HL-60/S4 treated with retinoic acid at 250 ng/mL for 4 days and 3 days (cell line): ENCODE results near the gene NUDT6.
"Not testable (repeated sequence)": the region's sequence is repeated elsewhere in the genome, so short reads cannot be mapped to it uniquely, and the experiment has no call there.

Experiments
- in situ Hi-C: fragments of 300-500 bp; cut with MboI; formaldehyde crosslinking; loops from 2 replicates; pipeline ENCODE4 v1.7.0; 2022; ENCODE audit warnings: low sequenced_read_pairs

NUDT6 gene

GRCh38 chr4:122921971-122922876 is at the start of gene NUDT6:
NUDT6 (minus strand) TSS chr4:122922597; CDS start chr4:122922572, 25 bp downstream.
- in situ Hi-C loops, result loop anchor here (10.0 to 25.0 kb wide), 2 partner anchors 167 to 310 kb away; partner anchors contain the start of gene IL21

- in situ Hi-C loops, result no loop called here
Measured at GRCh38 chr4:122968227-122968812, 45.9 kb upstream of the NUDT6 start.

GRCh38 chr4:122967231-122967630 is 44.8 kb upstream of the NUDT6 start:
- in situ Hi-C loops, result no loop called here

- in situ Hi-C loops, result no loop called here
Measured at GRCh38 chr4:122966201-122966600, 43.8 kb upstream of the NUDT6 start.

- in situ Hi-C loops, result no loop called here
Measured at GRCh38 chr4:122963216-122963615, 40.8 kb upstream of the NUDT6 start.

GRCh38 chr4:122960611-122961000 is 38.2 kb upstream of the NUDT6 start:
- in situ Hi-C loops, result no loop called here

GRCh38 chr4:122959981-122960610 is 37.7 kb upstream of the NUDT6 start:
- in situ Hi-C loops, result no loop called here

GRCh38 chr4:122959441-122959840 is 37.0 kb upstream of the NUDT6 start:
- in situ Hi-C loops, result no loop called here

GRCh38 chr4:122958505-122958904 is 36.1 kb upstream of the NUDT6 start:
- in situ Hi-C loops, result no loop called here

- in situ Hi-C loops, result no loop called here
Measured at GRCh38 chr4:122953924-122954323, 31.5 kb upstream of the NUDT6 start.

GRCh38 chr4:122952028-122952427 is 29.6 kb upstream of the NUDT6 start:
- in situ Hi-C loops, result no loop called here

GRCh38 chr4:122948671-122949070 is 26.3 kb upstream of the NUDT6 start:
- in situ Hi-C loops, result no loop called here

GRCh38 chr4:122946142-122946541 is 23.7 kb upstream of the NUDT6 start:
- in situ Hi-C loops, result no loop called here

- in situ Hi-C loops, result not testable (repeated sequence)
Measured at GRCh38 chr4:122945136-122945535, 22.7 kb upstream of the NUDT6 start.

GRCh38 chr4:122932763-122933162 is 10.4 kb upstream of the NUDT6 start:
- in situ Hi-C loops, result no loop called here

- in situ Hi-C loops, result no loop called here
Measured at GRCh38 chr4:122930862-122931261, 8.5 kb upstream of the NUDT6 start.

- in situ Hi-C loops, result loop anchor here (10.0 kb wide), 1 partner anchor 174 kb away; no protein-coding TSS in a partner anchor
Measured at GRCh38 chr4:122928930-122929329, 6.5 kb upstream of the NUDT6 start.

GRCh38 chr4:122922877-122923511 is 597 bp upstream of the NUDT6 start:
- in situ Hi-C loops, result loop anchor here (10.0 to 25.0 kb wide), 2 partner anchors 168 to 311 kb away; partner anchors contain the start of gene IL21

- in situ Hi-C loops, result loop anchor here (10.0 to 25.0 kb wide), 2 partner anchors 166 to 309 kb away; partner anchors contain the start of gene IL21
Measured at GRCh38 chr4:122921300-122921699, 1.1 kb downstream of the NUDT6 start.

- in situ Hi-C loops, result loop anchor here (10.0 to 25.0 kb wide), 2 partner anchors 166 to 308 kb away; partner anchors contain the start of gene IL21
Measured at GRCh38 chr4:122920473-122920872, 1.9 kb downstream of the NUDT6 start.

- in situ Hi-C loops, result loop anchor here (25.0 kb wide), 1 partner anchor 305 kb away; the partner anchor contains the start of gene IL21
Measured at GRCh38 chr4:122917731-122918130, 4.7 kb downstream of the NUDT6 start.
